HepG2 (cell line): ENCODE measurements around the gene CD109. TPM values are rescaled to one million over a fixed set of nuclear protein-coding genes. Genes with fewer than 3 reads are reported as not detected.
A peak's percentile ranks its signal among the peaks of the same experiment; 100 is the strongest.

Source experiments
- ATAC-seq: fragments of 200-7000 bp; cut with Tn5 transposase; 3 replicates; pipeline ENCODE4 v1.9.1; 2020; ENCODE audit warnings: mild to moderate bottlenecking, moderate library complexity
- BruUV-seq: library from RNA; stranded (reverse); fragments of 400-500 nt; replicated peaks from 2 replicates; lab custom pipeline; 2021; lab: Mats Ljungman, UMichigan
- CTCF ChIA-PET: fragments of 300-600 bp; formaldehyde crosslinking; extraction: SDS; loops from one replicate; lab custom pipeline; 2021; ENCODE audit warnings: low total read pairs, inconsistent platforms, low intra/inter-chr PET ratio; lab: Yijun Ruan, JAX
- POLR2A ChIA-PET: fragments of 350-600 bp; sonication (Branson Sonifier 250); formaldehyde crosslinking; loops from one replicate; lab custom pipeline; 2020; ENCODE audit warnings: antibody characterized with exemption, inconsistent platforms; lab: Yijun Ruan, JAX
- DNase-seq: peaks from one replicate; pipeline ENCODE4 v3.0.0-alpha.2; 2015; ENCODE audit warnings: low spot score
- FAIRE-seq: peaks from 3 replicates; lab custom pipeline; 2011; peaks lifted over from hg19 to GRCh38; lab: Jason Lieb, UNC
- H2AFZ ChIP-seq: one replicate; pipeline ENCODE4 v1.6.1; 2011; ENCODE audit warnings: low read length, inconsistent platforms
- H3K27ac ChIP-seq: fragments of 300-600 bp; 3 replicates; pipeline ENCODE4 v1.8.0; 2011; ENCODE audit warnings: mixed run types, mild to moderate bottlenecking, mixed read lengths, low read length, inconsistent platforms; ENCODE audit not compliant: insufficient read depth; ENCODE audit errors: extremely low read length
- H3K27me3 ChIP-seq, 2 experiments: fragments of 200-600 bp in 1 of 2; 2 replicates in 1 of 2; 3 replicates in 1 of 2; pipeline versions ENCODE4 v1.6.0 to v1.8.0; 2011; ENCODE audit warnings: low read length in 2 of 2, mild to moderate bottlenecking in 2 of 2, moderate library complexity in 2 of 2, inconsistent platforms in 1 of 2; ENCODE audit not compliant: insufficient read depth in 2 of 2, control insufficient read depth in 1 of 2
- H3K36me3 ChIP-seq, 2 experiments: fragments of 200-600 bp in 1 of 2; replicated peaks in 1 of 2; 2 replicates in 1 of 2; 3 replicates in 1 of 2; pipeline versions ENCODE4 v1.5.1 to v1.8.0; 2011; ENCODE audit warnings: low read length in 2 of 2, inconsistent platforms in 1 of 2; ENCODE audit not compliant: insufficient read depth in 2 of 2, control insufficient read depth in 1 of 2
- H3K4me1 ChIP-seq: 2 replicates; pipeline ENCODE4 v1.5.1; 2012; ENCODE audit warnings: low read length, inconsistent platforms; ENCODE audit not compliant: insufficient read depth
- H3K4me2 ChIP-seq: 2 replicates; pipeline ENCODE4 v1.6.0; 2011; ENCODE audit warnings: low read depth, low read length, inconsistent platforms
- H3K4me3 ChIP-seq, 3 experiments: fragments of 200-600 bp in 1 of 3; sonication (generic), shearing (Covaris generic) in 1 of 3; replicated peaks in 1 of 3; 2 replicates each; pipeline ENCODE4 v1.5.1; 2011 to 2016; ENCODE audit warnings: low read length in 3 of 3, inconsistent platforms in 2 of 3, low read depth in 2 of 3, mild to moderate bottlenecking in 2 of 3, control low read depth in 1 of 3, mixed read lengths in 1 of 3; ENCODE audit not compliant: insufficient read depth in 1 of 3
- H3K79me2 ChIP-seq: one replicate; pipeline ENCODE4 v1.6.1; 2011; ENCODE audit warnings: low read length, inconsistent platforms; ENCODE audit not compliant: insufficient read depth
- H3K9ac ChIP-seq: 2 replicates; pipeline ENCODE4 v1.6.0; 2011; ENCODE audit warnings: mild to moderate bottlenecking, low read depth, low read length, inconsistent platforms; ENCODE audit not compliant: insufficient read depth
- H3K9me3 ChIP-seq: 2 replicates; pipeline ENCODE4 v1.5.1; 2012; ENCODE audit warnings: mild to moderate bottlenecking, low read length
- H4K20me1 ChIP-seq: 2 replicates; pipeline ENCODE4 v1.6.0; 2011; ENCODE audit warnings: inconsistent platforms, mild to moderate bottlenecking, low read length, moderate library complexity; ENCODE audit not compliant: insufficient read depth
- FOXP1 ChIP-seq, 2 experiments: fragments of 450-650 bp in 1 of 2; IDR thresholded peaks; 2 replicates each; pipeline ENCODE4 v1.6.1; 2017 to 2018; ENCODE audit warnings: antibody characterized with exemption in 1 of 2
- POLR2AphosphoS2 ChIP-seq: IDR thresholded peaks from 2 replicates; pipeline ENCODE4 v1.6.1; 2011; ENCODE audit warnings: low read depth, low read length, improper control_type of control experiment
- PRPF4 ChIP-seq: fragments of 200-400 bp; formaldehyde crosslinking; IDR thresholded peaks from 2 replicates; pipeline ENCODE4 v1.6.1; 2016; ENCODE audit warnings: low read length, low read depth; ENCODE audit not compliant: poor library complexity, severe bottlenecking
- RXRA ChIP-seq: sonication (generic); formaldehyde crosslinking; IDR thresholded peaks from 2 replicates; pipeline ENCODE4 v1.5.1; 2020; ENCODE audit warnings: missing genetic modification reagents
- SNAPC2 ChIP-seq: sonication (generic); formaldehyde crosslinking; IDR thresholded peaks from 2 replicates; pipeline ENCODE4 v1.8.1; 2022; ENCODE audit warnings: mild to moderate bottlenecking, missing genetic modification reagents
- ZNF446 ChIP-seq: sonication (generic); formaldehyde crosslinking; IDR thresholded peaks from 2 replicates; pipeline ENCODE4 v1.5.0; 2020; ENCODE audit warnings: mild to moderate bottlenecking, missing genetic modification reagents
- ZNF546 ChIP-seq: sonication (generic); formaldehyde crosslinking; conservative IDR thresholded peaks from 2 replicates; pipeline ENCODE4 v1.8.1; 2023; ENCODE audit warnings: mild to moderate bottlenecking, missing genetic modification reagents
- WGBS: methylation state at CpG from one replicate; pipeline ENCODE4 v1.1.6; 2017; ENCODE audit warnings: low lambda C conversion rate; 5-methylcytosine and 5-hydroxymethylcytosine counted together
- in situ Hi-C: cut with HindIII; loops from 2 replicates; pipeline ENCODE4 v1.10.0; 2017; ENCODE audit warnings: low pct_unique_long_range_greater_than_20kb; ENCODE audit not compliant: extremely low pct_ligation_motif_present
- intact Hi-C: fragments of 100-400 bp; cut with micrococcal nuclease; formaldehyde crosslinking; loops from one replicate; pipeline ENCODE4 v1.10.0; 2022; ENCODE audit not compliant: unreplicated experiment
- polyA plus RNA-seq, 8 experiments: library from polyadenylated mRNA; depleted of rRNA in 3 of 8; stranded (reverse) in 7 of 8; unstranded in 1 of 8; fragments of >200 nt; fragmentation: Illumina TruSeq in 4 of 8; extraction: Trizol in 4 of 8; gene quantifications; 2 replicates each; pipeline versions ENCODE4 v1.2.1 to v1.2.3, GENCODE V29; 2011 to 2016; ENCODE audit warnings: low read depth in 4 of 8, missing spikeins in 1 of 8, mixed read lengths in 1 of 8; ENCODE audit not compliant: insufficient read depth in 1 of 8
- total RNA-seq, 5 experiments: library from RNA; depleted of rRNA; stranded (reverse); fragments of >200 nt; fragmentation: Illumina TruSeq; extraction: Trizol; gene quantifications; 2 replicates each; pipeline ENCODE4 v1.2.3, GENCODE V29; 2016; ENCODE audit warnings: low read depth in 1 of 5
- TF ChIP-seq, protein P1 (sequence below): IDR thresholded peaks from 2 replicates; pipeline ENCODE4 v1.6.1; 2016; ENCODE audit warnings: low read depth, control low read depth
- TF ChIP-seq, protein P2 (sequence below): fragments of 450-650 bp; IDR thresholded peaks from 2 replicates; pipeline ENCODE4 v1.6.1; 2017; ENCODE audit warnings: mild to moderate bottlenecking

CD109 gene
- total and polyA plus RNA-seq, 2 of the 13 experiments (the other 11 are each of a cell fraction or from before 2014, with no cell fraction given) = 0.93 to 2.1 TPM

DNA sequence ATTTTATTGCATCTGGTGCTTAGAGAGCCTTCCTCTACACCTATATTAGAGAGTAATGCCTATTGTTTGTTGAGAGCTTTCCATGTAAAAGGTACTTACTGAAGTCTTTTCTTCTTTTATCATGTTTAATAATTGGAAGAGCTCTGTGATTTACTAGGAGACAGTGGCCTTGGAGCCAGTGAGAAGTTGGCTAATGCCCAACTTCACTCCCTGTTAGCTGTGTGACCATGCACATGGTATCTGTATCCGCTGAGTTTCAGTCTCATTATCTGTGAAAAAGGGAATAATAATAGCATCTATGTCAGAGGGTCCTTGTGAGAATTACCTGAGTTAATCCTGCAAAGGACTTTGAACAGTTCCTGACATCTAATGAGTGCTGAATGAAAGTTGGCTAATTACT lies 105.0 kb downstream of the CD109 start (continued):
- TF ChIP-seq SNAPC2 (CRISPR knock-in tag) (no peak), POLR2AphosphoS2 (no peak), PRPF4 (no peak)
- TF ChIP-seq, protein P1, sequence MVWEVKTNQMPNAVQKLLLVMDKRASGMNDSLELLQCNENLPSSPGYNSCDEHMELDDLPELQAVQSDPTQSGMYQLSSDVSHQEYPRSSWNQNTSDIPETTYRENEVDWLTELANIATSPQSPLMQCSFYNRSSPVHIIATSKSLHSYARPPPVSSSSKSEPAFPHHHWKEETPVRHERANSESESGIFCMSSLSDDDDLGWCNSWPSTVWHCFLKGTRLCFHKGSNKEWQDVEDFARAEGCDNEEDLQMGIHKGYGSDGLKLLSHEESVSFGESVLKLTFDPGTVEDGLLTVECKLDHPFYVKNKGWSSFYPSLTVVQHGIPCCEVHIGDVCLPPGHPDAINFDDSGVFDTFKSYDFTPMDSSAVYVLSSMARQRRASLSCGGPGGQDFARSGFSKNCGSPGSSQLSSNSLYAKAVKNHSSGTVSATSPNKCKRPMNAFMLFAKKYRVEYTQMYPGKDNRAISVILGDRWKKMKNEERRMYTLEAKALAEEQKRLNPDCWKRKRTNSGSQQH = no peak
- TF ChIP-seq, protein P2, sequence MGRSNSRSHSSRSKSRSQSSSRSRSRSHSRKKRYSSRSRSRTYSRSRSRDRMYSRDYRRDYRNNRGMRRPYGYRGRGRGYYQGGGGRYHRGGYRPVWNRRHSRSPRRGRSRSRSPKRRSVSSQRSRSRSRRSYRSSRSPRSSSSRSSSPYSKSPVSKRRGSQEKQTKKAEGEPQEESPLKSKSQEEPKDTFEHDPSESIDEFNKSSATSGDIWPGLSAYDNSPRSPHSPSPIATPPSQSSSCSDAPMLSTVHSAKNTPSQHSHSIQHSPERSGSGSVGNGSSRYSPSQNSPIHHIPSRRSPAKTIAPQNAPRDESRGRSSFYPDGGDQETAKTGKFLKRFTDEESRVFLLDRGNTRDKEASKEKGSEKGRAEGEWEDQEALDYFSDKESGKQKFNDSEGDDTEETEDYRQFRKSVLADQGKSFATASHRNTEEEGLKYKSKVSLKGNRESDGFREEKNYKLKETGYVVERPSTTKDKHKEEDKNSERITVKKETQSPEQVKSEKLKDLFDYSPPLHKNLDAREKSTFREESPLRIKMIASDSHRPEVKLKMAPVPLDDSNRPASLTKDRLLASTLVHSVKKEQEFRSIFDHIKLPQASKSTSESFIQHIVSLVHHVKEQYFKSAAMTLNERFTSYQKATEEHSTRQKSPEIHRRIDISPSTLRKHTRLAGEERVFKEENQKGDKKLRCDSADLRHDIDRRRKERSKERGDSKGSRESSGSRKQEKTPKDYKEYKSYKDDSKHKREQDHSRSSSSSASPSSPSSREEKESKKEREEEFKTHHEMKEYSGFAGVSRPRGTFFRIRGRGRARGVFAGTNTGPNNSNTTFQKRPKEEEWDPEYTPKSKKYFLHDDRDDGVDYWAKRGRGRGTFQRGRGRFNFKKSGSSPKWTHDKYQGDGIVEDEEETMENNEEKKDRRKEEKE = no peak
- TF ChIP-seq, all 625 proteins: peak for 0

DNA sequence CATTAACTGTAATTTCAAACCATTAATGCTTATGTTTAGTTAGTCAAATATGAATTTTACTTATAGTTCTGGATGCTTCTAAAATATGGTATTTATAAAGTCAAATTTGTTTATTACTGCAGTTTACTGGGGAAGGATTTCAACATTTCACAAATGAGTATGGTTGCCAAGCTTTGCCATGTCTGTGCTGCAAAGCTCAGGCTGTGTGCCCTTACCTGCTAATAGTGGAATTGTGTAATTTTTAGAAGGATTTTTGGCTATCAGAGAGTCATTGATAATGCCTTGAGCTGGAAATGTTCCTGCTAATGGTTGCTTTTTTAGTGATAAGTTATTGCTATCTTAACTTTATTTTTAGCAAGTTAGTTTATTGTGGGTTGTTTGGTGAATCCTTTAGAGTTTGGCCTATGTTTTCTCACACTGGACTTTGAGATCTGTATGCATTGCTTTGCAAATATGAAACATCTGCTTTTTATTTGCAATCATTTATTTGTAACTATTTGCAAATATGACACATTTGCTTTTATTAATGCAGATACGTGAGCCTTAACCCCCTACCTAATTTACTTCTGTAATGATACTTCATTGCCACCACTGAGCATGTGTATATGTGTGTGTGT lies 105.8 kb downstream of the CD109 start:
- in situ Hi-C loops = no loop called here
- no peak for DNase-seq
- FAIRE-seq = no peak
- Histone ChIP-seq H3K9me3 (no peaks in the 10 kb centered on the region), H3K36me3 (no peaks in the 10 kb centered on the region), H3K4me3 (no peak overlapping the region), H3K79me2 (no peaks in the 10 kb centered on the region), H3K4me1 (peaks cover 6% of the 10 kb centered on the region; the same call in 1 of the 2 replicates), H3K27ac (no peak overlapping the region), H2AFZ (no peak overlapping the region), H3K27me3 (no peaks in the 10 kb centered on the region), H4K20me1 (no peaks in the 10 kb centered on the region), H3K4me2 (no peak overlapping the region), H3K9ac (no peak overlapping the region)
- intact Hi-C loops = loop anchor here (5.0 kb wide), 1 partner anchor 64 kb away; no protein-coding TSS in a partner anchor
- POLR2A ChIA-PET = no interaction called here
- ATAC-seq = no peak
- 47% methylated on average over 1 of the region's 1 CpG for WGBS
- TF ChIP-seq SNAPC2 (CRISPR knock-in tag) (no peak), FOXP1 (IDR thresholded peaks at IDR 0.05) (no peak), FOXP1 (CRISPR knock-in tag; IDR thresholded peaks at IDR 0.05) (peak; percentile 4; the same call in 1 of the 2 replicates), ZNF446 (no peak), RXRA (CRISPR knock-in tag) (no peak), ZNF546 (no peak)
- CTCF ChIA-PET = no interaction called here
- BruUV-seq = no TSS peak
